Right lobe of liver (tissue), 4 donors: ENCODE data around the gene DNER.

Experiments used
- CTCF ChIP-seq, 4 donors: fragments of 200-600 bp in 3 of 4; fragments of 450-650 bp in 1 of 4; IDR thresholded peaks; one replicate each; pipeline versions ENCODE4 v1.5.1 to v1.8.0; 2016 to 2022; ENCODE audit warnings: antibody characterized with exemption in 4 of 4, mild to moderate bottlenecking in 2 of 4
- POLR2A ChIP-seq: fragments of 450-650 bp; IDR thresholded peaks from one replicate; pipeline ENCODE4 v1.6.1; 2017; ENCODE audit warnings: antibody characterized with exemption, mild to moderate bottlenecking
- donor health status: DM: no; HTN: no; CAD: no.
- donor health status: DM: no; HTN: no; CAD: no.
- donor health status: DM: no; HTN: yes; CAD: no.

- TF ChIP-seq POLR2A, result no peak
- TF ChIP-seq CTCF (IDR thresholded peaks at IDR 0.05), result no peak
Observed at GRCh38 chr2:229335877-229336346, 378.4 kb downstream of the DNER start.
